ENCODE data around the gene TEAD4. TPM values are rescaled to one million over a fixed set of nuclear protein-coding genes. Genes with fewer than 3 reads are reported as not detected.
A peak's percentile ranks its signal among the peaks of the same experiment; 100 is the strongest.

Gene TEAD4
- total RNA-seq, 1 experiment from 2014 or later, result 127 TPM

DNA sequence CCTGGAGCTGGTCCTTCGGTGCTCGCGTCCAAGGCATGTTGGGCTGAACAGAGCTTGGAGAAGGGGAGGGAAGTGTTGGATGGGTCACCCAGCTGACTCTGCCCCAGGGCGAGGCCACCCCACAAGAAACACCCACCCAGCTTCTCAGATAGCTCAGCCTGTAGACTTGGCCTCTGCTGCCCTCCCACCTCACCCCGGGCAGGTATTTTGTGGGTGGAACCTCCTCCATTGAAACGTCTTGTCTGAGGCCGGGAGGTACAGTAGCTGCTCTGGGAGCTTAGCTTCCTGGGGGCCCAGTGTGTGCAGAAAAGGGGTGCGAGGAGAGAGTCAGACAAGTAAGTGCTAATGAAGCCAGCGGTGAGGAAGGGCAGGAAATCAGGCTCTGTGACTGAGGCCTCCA is 63.2 kb downstream of the TEAD4 start:
- Histone ChIP-seq H2BK12ac (ENCODE audit: insufficient read length, low read depth, low read length) (no peak overlapping the region), H3K4me1 (ENCODE audit: insufficient read depth, low read length) (no peaks in the 10 kb centered on the region), H4K5ac (ENCODE audit: insufficient read length, low read depth, low read length) (no peak overlapping the region), H3T11ph (ENCODE audit: low read length) (no peak overlapping the region), H4K8ac (replicated peaks; ENCODE audit: insufficient read length, low read depth, low read length) (no peak overlapping the region), H2AFZ (ENCODE audit: low read length) (no peak overlapping the region), H3K23me2 (ENCODE audit: insufficient read length, low read depth, low read length, poor library complexity, severe bottlenecking) (no peaks in the 10 kb centered on the region), H3K79me1 (ENCODE audit: insufficient read depth, low read depth, low read length, poor library complexity, severe bottlenecking) (no peaks in the 10 kb centered on the region), H3K18ac (ENCODE audit: insufficient read length, low read depth, low read length) (no peak overlapping the region), H2BK20ac (ENCODE audit: low read depth, low read length, poor library complexity, severe bottlenecking) (no peak overlapping the region), H3K79me2 (ENCODE audit: insufficient read depth, low read length) (no peaks in the 10 kb centered on the region), H3K23ac (ENCODE audit: insufficient read length, low read depth, low read length) (no peak overlapping the region), H3K27me3 (ENCODE audit: insufficient read depth, low read length) (no peaks in the 10 kb centered on the region), H3K14ac (ENCODE audit: insufficient read depth, low read length) (no peak overlapping the region; the same call in 1 of the 2 replicates), H2BK15ac (ENCODE audit: low read depth, low read length) (no peak overlapping the region), H3K4me2 (ENCODE audit: insufficient read depth, insufficient read length, low read length) (no peak overlapping the region), H3K56ac (ENCODE audit: insufficient read length, low read depth, low read length) (no peak overlapping the region), H2BK120ac (ENCODE audit: low read depth, low read length, poor library complexity, severe bottlenecking) (no peak overlapping the region), H3K9ac (ENCODE audit: extremely low read depth, insufficient read length, low read length) (no peak overlapping the region), H4K20me1 (ENCODE audit: control insufficient read depth, insufficient read depth, insufficient read length) (no peaks in the 10 kb centered on the region), H3K4ac (ENCODE audit: low read depth, low read length) (no peak overlapping the region), H2BK5ac (ENCODE audit: insufficient read length, low read length) (no peak overlapping the region), H4K91ac (ENCODE audit: insufficient read length, low read depth, low read length) (no peak overlapping the region), H3K27ac (ENCODE audit: insufficient read length, low read depth, low read length) (no peak overlapping the region), H3K9me3 (ENCODE audit: control insufficient read depth, low read depth, low read length) (no peaks in the 10 kb centered on the region), H2AK5ac (ENCODE audit: insufficient read length, low read length) (no peak overlapping the region)
- no CpG with 5 or more reads among the region's 9 CpGs for WGBS (ENCODE audit: extremely low coverage, insufficient read length, low lambda C conversion rate)
- TF ChIP-seq, protein P1, sequence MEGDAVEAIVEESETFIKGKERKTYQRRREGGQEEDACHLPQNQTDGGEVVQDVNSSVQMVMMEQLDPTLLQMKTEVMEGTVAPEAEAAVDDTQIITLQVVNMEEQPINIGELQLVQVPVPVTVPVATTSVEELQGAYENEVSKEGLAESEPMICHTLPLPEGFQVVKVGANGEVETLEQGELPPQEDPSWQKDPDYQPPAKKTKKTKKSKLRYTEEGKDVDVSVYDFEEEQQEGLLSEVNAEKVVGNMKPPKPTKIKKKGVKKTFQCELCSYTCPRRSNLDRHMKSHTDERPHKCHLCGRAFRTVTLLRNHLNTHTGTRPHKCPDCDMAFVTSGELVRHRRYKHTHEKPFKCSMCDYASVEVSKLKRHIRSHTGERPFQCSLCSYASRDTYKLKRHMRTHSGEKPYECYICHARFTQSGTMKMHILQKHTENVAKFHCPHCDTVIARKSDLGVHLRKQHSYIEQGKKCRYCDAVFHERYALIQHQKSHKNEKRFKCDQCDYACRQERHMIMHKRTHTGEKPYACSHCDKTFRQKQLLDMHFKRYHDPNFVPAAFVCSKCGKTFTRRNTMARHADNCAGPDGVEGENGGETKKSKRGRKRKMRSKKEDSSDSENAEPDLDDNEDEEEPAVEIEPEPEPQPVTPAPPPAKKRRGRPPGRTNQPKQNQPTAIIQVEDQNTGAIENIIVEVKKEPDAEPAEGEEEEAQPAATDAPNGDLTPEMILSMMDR (conservative IDR thresholded peaks at IDR 0.05), result no peak
- Mint-ChIP-seq H3K27ac (peak overlapping the region in 2 of 3 experiments; percentile 40 to 93; a peak in 3 of 7 replicates), H3K4me1 (0 out of 4 replicates have a peak, but pooled peaks cover 0 to 3% of the 10 kb centered on the region in 2 experiments), H3K4me3 (no peak overlapping the region), H3K27me3 (ENCODE audit: low read depth) (no peaks in the 10 kb centered on the region), H3K36me3 (ENCODE audit: insufficient read depth in 1 of 3, low read depth in 3 of 3) (peaks cover 38 to 89% (median 73%) of the 10 kb centered on the region in 3 experiments; a peak in 6 of 7 replicates), H3K9me3 (no peaks in the 10 kb centered on the region)
- no peak for DNase-seq
